HCT116 (cell line): Measurements from ENCODE around the gene AKR1E2. TPM values are rescaled to one million over a fixed set of nuclear protein-coding genes. Genes with fewer than 3 reads are reported as not detected.

Source experiments
- ATAC-seq: fragments of 200-7000 bp; cut with Tn5 transposase; 2 replicates; pipeline ENCODE4 v1.9.1; 2020; ENCODE audit warnings: mild to moderate bottlenecking, moderate library complexity
- BruUV-seq: library from RNA; stranded (reverse); fragments of 400-500 nt; replicated peaks from 2 replicates; lab custom pipeline; 2021; lab: Mats Ljungman, UMichigan
- CTCF ChIA-PET: fragments of 300-600 bp; sonication (Branson Sonifier 250); formaldehyde crosslinking; loops from one replicate; lab custom pipeline; 2021; ENCODE audit warnings: antibody characterized with exemption; lab: Charles Lee
- POLR2A ChIA-PET: fragments of 300-600, 350-600 bp; sonication (Branson Sonifier 250); formaldehyde crosslinking; loops from one replicate; lab custom pipeline; 2021; ENCODE audit warnings: antibody characterized with exemption; lab: Charles Lee
- RAD21 ChIA-PET, 2 experiments: fragments of 300-600 bp; sonication (Branson Sonifier 250); formaldehyde crosslinking; loops; one replicate each; lab custom pipeline; 2023; ENCODE audit warnings: low total read pairs in 2 of 2; ENCODE audit not compliant: uncharacterized antibody in 2 of 2, unreplicated experiment in 2 of 2, low non-redundant PET in 1 of 2; lab: Charles Lee
- DNase-seq: peaks from one replicate; pipeline ENCODE4 v3.0.0-alpha.2; 2010; ENCODE audit warnings: low read depth, low spot score
- H2AFZ ChIP-seq: fragments of 200-600 bp; shearing (Covaris generic), sonication (generic); 2 replicates; pipeline ENCODE4 v1.6.1; 2017; ENCODE audit warnings: low read depth, mixed run types, mixed read lengths, antibody characterized with exemption, low read length; ENCODE audit not compliant: poor library complexity, severe bottlenecking
- H3K27ac ChIP-seq: 2 replicates; pipeline ENCODE4 v1.5.1; 2012; ENCODE audit warnings: low read depth, low read length
- H3K27me3 ChIP-seq: fragments of 200-600 bp; sonication (generic); 2 replicates; pipeline ENCODE4 v1.6.1; 2016; ENCODE audit warnings: mixed run types, low read length, mixed read lengths; ENCODE audit not compliant: insufficient read depth
- H3K36me3 ChIP-seq, 2 experiments: fragments of 200-500 bp in 1 of 2; fragments of 200-600 bp in 1 of 2; sonication (Bioruptor generic) in 1 of 2; sonication (generic) in 1 of 2; 2 replicates each; pipeline versions ENCODE4 v1.5.1 to v1.6.1; 2014 to 2016; ENCODE audit warnings: low read length in 2 of 2, inconsistent platforms in 1 of 2, mixed read lengths in 1 of 2, mixed run types in 1 of 2; ENCODE audit not compliant: insufficient read depth in 2 of 2, control insufficient read depth in 1 of 2
- H3K4me1 ChIP-seq, 2 experiments: fragments of 200-600 bp in 1 of 2; sonication (generic) in 1 of 2; 2 replicates each; pipeline versions ENCODE4 v1.5.1 to v1.6.1; 2012 to 2017; ENCODE audit warnings: low read length in 2 of 2, inconsistent platforms in 1 of 2, mild to moderate bottlenecking in 1 of 2, mixed read lengths in 1 of 2, mixed run types in 1 of 2, moderate library complexity in 1 of 2; ENCODE audit not compliant: insufficient read depth in 2 of 2, control insufficient read depth in 1 of 2
- H3K4me2 ChIP-seq: fragments of 200-600 bp; sonication (generic); 2 replicates; pipeline ENCODE4 v1.6.1; 2017; ENCODE audit warnings: mixed run types, low read length, mixed read lengths
- H3K4me3 ChIP-seq, 2 experiments: fragments of 200-600 bp in 1 of 2; sonication (generic) in 1 of 2; replicated peaks in 1 of 2; 2 replicates each; pipeline ENCODE4 v1.5.1; 2011 to 2016; ENCODE audit warnings: low read length in 2 of 2, control low read depth in 1 of 2, low read depth in 1 of 2, mild to moderate bottlenecking in 1 of 2, mixed read lengths in 1 of 2, mixed run types in 1 of 2
- H3K79me2 ChIP-seq: fragments of 200-600 bp; sonication (generic); 2 replicates; pipeline ENCODE4 v1.6.1; 2017; ENCODE audit warnings: mild to moderate bottlenecking, mixed run types, low read length, moderate library complexity, mixed read lengths; ENCODE audit not compliant: insufficient read depth
- H3K9ac ChIP-seq: fragments of 200-600 bp; sonication (generic); 2 replicates; pipeline ENCODE4 v1.6.1; 2016; ENCODE audit warnings: low read length, mixed read lengths
- H3K9me2 ChIP-seq: fragments of 200-600 bp; sonication (generic), shearing (Covaris generic); 2 replicates; pipeline ENCODE4 v1.6.1; 2017; ENCODE audit warnings: mixed run types, mild to moderate bottlenecking, moderate library complexity; ENCODE audit not compliant: insufficient read depth
- H3K9me3 ChIP-seq, 2 experiments: fragments of 200-500 bp in 1 of 2; fragments of 200-600 bp in 1 of 2; sonication (Bioruptor generic) in 1 of 2; sonication (generic) in 1 of 2; 2 replicates each; pipeline ENCODE4 v1.6.1; 2014 to 2017; ENCODE audit warnings: low read length in 2 of 2, mixed read lengths in 2 of 2, inconsistent platforms in 1 of 2, low read depth in 1 of 2, mild to moderate bottlenecking in 1 of 2, mixed run types in 1 of 2, moderate library complexity in 1 of 2; ENCODE audit not compliant: control insufficient read depth in 1 of 2, insufficient read depth in 1 of 2
- H4K20me1 ChIP-seq: fragments of 200-600 bp; sonication (generic), shearing (Covaris generic); 2 replicates; pipeline ENCODE4 v1.6.1; 2017; ENCODE audit warnings: mixed run types, mild to moderate bottlenecking, moderate library complexity; ENCODE audit not compliant: insufficient read depth
- TCF7L2 ChIP-seq: IDR thresholded peaks from 2 replicates; pipeline ENCODE4 v1.7.0; 2011; ENCODE audit warnings: borderline replicate concordance, inconsistent platforms; ENCODE audit not compliant: insufficient read depth, insufficient read length; ENCODE audit errors: extremely low read depth
- ZFX ChIP-seq: fragments of 450-650 bp; IDR thresholded peaks from 2 replicates; pipeline ENCODE4 v1.6.1; 2017
- intact Hi-C: fragments of 100-400 bp; cut with micrococcal nuclease; formaldehyde crosslinking; loops from 2 replicates; pipeline ENCODE4 v1.10.0; 2022
- total RNA-seq: library from RNA; stranded (reverse); gene quantifications from one replicate; pipeline ENCODE4 v1.2.1, GENCODE V29; 2021; ENCODE audit not compliant: unreplicated experiment

The AKR1E2 gene
- total RNA-seq, 1 experiment from 2014 or later = 5.0 TPM

- intact Hi-C loops = no loop called here
- ChIA-PET RAD21 (no interaction called here), POLR2A (no interaction called here), CTCF (interaction anchor here (1.0 to 4.1 kb wide), 2 partner anchors 431 to 584 kb away, joined by 5 to 28 read pairs; no protein-coding TSS in a partner anchor)
- H3K36me3 ChIP-seq = no peaks in the 10 kb centered on the region
- no peaks in the 10 kb centered on the region for H3K9me2 ChIP-seq
- ATAC-seq = no peak
- no peak overlapping the region for H3K4me3 ChIP-seq
- TF ChIP-seq ZFX = no peak
- DNase-seq = no peak
- H3K27me3 ChIP-seq = no peaks in the 10 kb centered on the region
- no peak overlapping the region for H3K9ac ChIP-seq
- no TSS peak for BruUV-seq
- no peaks in the 10 kb centered on the region for H4K20me1 ChIP-seq
- H3K9me3 ChIP-seq = no peaks in the 10 kb centered on the region
- H3K27ac ChIP-seq = no peak overlapping the region
- no peaks in the 10 kb centered on the region for H3K79me2 ChIP-seq
- no peak overlapping the region for H3K4me2 ChIP-seq
- H2AFZ ChIP-seq = no peak overlapping the region
- H3K4me1 ChIP-seq = peaks cover 0 to 5% of the 10 kb centered on the region in 2 experiments; a peak in 1 of 4 replicates
Measured at GRCh38 chr10:4851846-4852245, 25.8 kb downstream of the AKR1E2 start.

- Histone ChIP-seq H3K27ac (no peak overlapping the region), H3K4me3 (no peak overlapping the region), H3K9me3 (no peaks in the 10 kb centered on the region), H3K9ac (no peak overlapping the region), H3K9me2 (no peaks in the 10 kb centered on the region), H4K20me1 (no peaks in the 10 kb centered on the region), H2AFZ (no peak overlapping the region), H3K4me2 (no peak overlapping the region), H3K36me3 (no peaks in the 10 kb centered on the region), H3K79me2 (no peaks in the 10 kb centered on the region), H3K4me1 (no peaks in the 10 kb centered on the region), H3K27me3 (no peaks in the 10 kb centered on the region)
- intact Hi-C loops = no loop called here
- no TSS peak for BruUV-seq
- CTCF ChIA-PET = no interaction called here
- POLR2A ChIA-PET = interaction anchor here (0.7 kb wide), 1 partner anchor 491 kb away, joined by 3 read pairs; no protein-coding TSS in a partner anchor
- no peak for TF ChIP-seq TCF7L2
- ATAC-seq (no peak), DNase-seq (no peak)
- RAD21 ChIA-PET = no interaction called here
Measured at GRCh38 chr10:4865945-4866661, 40.1 kb downstream of the AKR1E2 start.
